ENCODE data around the gene ANKRD13A. TPM values are rescaled to one million over a fixed set of nuclear protein-coding genes. Genes with fewer than 3 reads are reported as not detected.
"Not testable (repeated sequence)": the region's sequence is repeated elsewhere in the genome, so short reads cannot be mapped to it uniquely, and the experiment has no call there.

The ANKRD13A gene
- total RNA-seq, 4 donors from 2014 or later, result 125 to 167 (median 137) TPM

DNA sequence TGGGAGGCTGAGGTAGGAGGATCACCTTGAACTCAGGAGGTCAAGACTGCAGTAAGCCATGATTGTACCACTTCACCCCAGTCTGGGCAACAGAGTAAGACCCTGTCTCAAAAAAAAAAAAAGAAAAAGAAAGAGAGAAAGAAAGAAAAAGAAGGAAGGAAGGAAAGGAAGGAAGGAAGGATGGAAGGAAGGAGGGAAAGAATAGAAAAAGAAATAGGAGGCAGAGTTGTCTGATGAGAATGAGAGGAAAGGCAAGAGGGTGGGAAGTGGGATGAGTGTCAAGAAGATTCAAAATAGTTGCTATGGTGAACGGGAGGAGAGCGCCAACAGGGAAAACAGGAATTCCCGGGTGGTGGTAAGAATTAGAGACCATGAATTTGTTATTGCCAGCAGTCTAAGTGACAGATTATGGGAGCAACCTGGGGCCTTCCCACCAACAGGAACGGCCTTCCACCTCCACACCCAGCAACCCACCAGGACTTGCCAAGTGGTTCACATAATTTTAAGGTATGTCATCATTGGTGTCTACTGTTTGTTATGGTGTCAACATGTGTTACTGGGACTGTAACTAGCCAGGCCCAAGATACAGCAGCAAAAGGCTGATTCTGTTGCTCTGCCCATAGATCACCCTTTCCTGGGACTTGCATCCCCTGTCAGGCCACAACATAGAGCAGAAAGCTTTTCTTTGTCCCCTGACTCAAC is 85.2 kb downstream of the ANKRD13A start:
- 78 to 87% methylated on average over 4 of the region's 4 CpGs for WGBS, 2 donors
- H3K27ac ChIP-seq, result no peak overlapping the region
- H3K36me3 ChIP-seq, result no peaks in the 10 kb centered on the region
- H3K9me3 ChIP-seq, result no peaks in the 10 kb centered on the region
- no peak for DNase-seq
- intact Hi-C loops (cut with DNase I), result no loop called here
- no peak overlapping the region for H3K4me3 ChIP-seq (replicated peaks in 1 of 3)
- no peaks in the 10 kb centered on the region for H3K27me3 ChIP-seq
- TF ChIP-seq POLR2A (IDR thresholded peaks at IDR 0.05), result no peak
- TF ChIP-seq, protein P1, sequence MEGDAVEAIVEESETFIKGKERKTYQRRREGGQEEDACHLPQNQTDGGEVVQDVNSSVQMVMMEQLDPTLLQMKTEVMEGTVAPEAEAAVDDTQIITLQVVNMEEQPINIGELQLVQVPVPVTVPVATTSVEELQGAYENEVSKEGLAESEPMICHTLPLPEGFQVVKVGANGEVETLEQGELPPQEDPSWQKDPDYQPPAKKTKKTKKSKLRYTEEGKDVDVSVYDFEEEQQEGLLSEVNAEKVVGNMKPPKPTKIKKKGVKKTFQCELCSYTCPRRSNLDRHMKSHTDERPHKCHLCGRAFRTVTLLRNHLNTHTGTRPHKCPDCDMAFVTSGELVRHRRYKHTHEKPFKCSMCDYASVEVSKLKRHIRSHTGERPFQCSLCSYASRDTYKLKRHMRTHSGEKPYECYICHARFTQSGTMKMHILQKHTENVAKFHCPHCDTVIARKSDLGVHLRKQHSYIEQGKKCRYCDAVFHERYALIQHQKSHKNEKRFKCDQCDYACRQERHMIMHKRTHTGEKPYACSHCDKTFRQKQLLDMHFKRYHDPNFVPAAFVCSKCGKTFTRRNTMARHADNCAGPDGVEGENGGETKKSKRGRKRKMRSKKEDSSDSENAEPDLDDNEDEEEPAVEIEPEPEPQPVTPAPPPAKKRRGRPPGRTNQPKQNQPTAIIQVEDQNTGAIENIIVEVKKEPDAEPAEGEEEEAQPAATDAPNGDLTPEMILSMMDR (IDR thresholded peaks at IDR 0.05), result no peak
- H3K4me1 ChIP-seq, result peaks cover 0 to 7% of the 10 kb centered on the region in 2 donors

DNA sequence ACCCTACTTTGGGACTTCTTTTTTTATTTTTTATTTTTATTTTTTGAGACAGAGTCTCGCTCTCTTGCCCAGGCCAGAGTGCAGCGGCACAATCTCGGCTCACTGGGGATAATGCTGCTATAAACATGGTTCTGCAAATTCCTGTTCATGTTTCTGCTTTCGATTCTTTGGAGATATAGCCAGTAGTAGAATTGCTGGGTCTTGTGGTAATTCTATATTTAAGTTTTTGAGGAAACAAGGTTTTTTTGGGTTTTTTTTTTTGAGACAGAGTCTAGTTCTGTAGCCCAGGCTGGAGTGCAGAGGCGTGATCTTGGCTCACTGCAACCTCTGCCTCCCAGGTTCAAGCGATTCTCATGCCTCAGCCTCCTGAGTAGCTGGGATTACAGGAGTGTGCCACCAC is 89.0 kb downstream of the ANKRD13A start:
- DNase-seq; H3K4me3 ChIP-seq (replicated peaks in 1 of 3); H3K27ac ChIP-seq; H3K4me1 ChIP-seq; H3K27me3 ChIP-seq; intact Hi-C loops (cut with DNase I); H3K9me3 ChIP-seq; H3K36me3 ChIP-seq: not testable (repeated sequence)
- WGBS, 2 donors, result 88 to 90% methylated on average over 6 of the region's 6 CpGs

DNA sequence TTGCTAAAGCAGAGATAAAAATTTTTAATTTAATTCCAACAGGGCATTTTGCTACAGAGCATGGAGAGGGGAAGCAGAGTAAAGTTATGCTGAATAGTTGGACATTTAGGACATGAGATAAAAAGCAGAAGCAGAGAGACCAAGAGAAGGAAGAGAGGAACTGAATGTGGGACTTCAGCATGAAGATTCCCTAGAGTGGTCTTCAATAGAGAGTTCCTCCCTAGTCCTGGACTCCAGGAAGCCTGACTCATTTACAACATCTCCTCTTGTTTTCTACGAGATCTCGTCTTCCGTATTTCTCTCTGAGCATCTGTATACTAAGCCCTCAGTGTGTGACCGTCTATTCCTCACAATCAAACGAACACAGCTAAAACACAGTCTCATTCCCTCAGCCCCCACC is 89.7 kb downstream of the ANKRD13A start:
- DNase-seq, result no peak
- H3K27ac ChIP-seq, result no peak overlapping the region
- intact Hi-C loops (cut with DNase I), result no loop called here
- WGBS, 2 donors, result 84 to 88% methylated on average over 5 of the region's 5 CpGs
- TF ChIP-seq, protein P1 (IDR thresholded peaks at IDR 0.05), result no peak
- no peak for TF ChIP-seq POLR2A (IDR thresholded peaks at IDR 0.05)
- H3K27me3 ChIP-seq, result no peaks in the 10 kb centered on the region
- H3K36me3 ChIP-seq, result no peaks in the 10 kb centered on the region
- no peaks in the 10 kb centered on the region for H3K9me3 ChIP-seq
- H3K4me1 ChIP-seq, result no peaks in the 10 kb centered on the region
- H3K4me3 ChIP-seq (replicated peaks in 1 of 3), result no peak overlapping the region

Small RNA genes lying within 50 kb of the gene (small RNA-seq; reads per million reads assigned to genes)
- not detected for gene AC007546.2

Other genes starting within 250 kb of the ANKRD13A start
- gene TRPV4, start 166.0 kb upstream of the ANKRD13A start, total RNA-seq, result 1 to 10 TPM in 2 of 4 donors, under 1 TPM in 1, not detected in 1; 0.39 to 1.6 (median 1.3) TPM
- 10 to 100 TPM; 49.9 to 72.0 (median 60.2) TPM for gene GLTP, start 118.9 kb upstream of the ANKRD13A start, total RNA-seq
- 10 to 100 TPM; 16.4 to 25.8 (median 24.3) TPM for gene TCHP, start 99.2 kb upstream of the ANKRD13A start, total RNA-seq
- gene GIT2, start 3.1 kb upstream of the ANKRD13A start, total RNA-seq, result 10 to 100 TPM; 54.4 to 69.4 (median 60.1) TPM
- 10 to 100 TPM; 16.1 to 41.5 (median 21.9) TPM for gene C12orf76, start 49.1 kb downstream of the ANKRD13A start, total RNA-seq
- gene IFT81, start 124.9 kb downstream of the ANKRD13A start, total RNA-seq, result 10 to 100 TPM; 21.6 to 36.0 (median 29.5) TPM